Subcutaneous adipose tissue (tissue), 4 donors: ENCODE data around the gene PON3. TPM values are rescaled to one million over a fixed set of nuclear protein-coding genes. Genes with fewer than 3 reads are reported as not detected.

Source experiments
- total RNA-seq, 4 donors: library from RNA; depleted of rRNA; stranded (reverse); fragments of >200 nt; gene quantifications; one replicate each; pipeline ENCODE4 v1.1.0, GENCODE V29; 2016
- TF ChIP-seq, protein P1 (sequence below): fragments of 450-650 bp; IDR thresholded peaks from one replicate; pipeline ENCODE4 v1.5.1; 2016; ENCODE audit warnings: low read depth, mild to moderate bottlenecking, control low read depth, antibody characterized with exemption, moderate library complexity

PON3 gene
- total RNA-seq, 4 donors from 2014 or later = 2.5 to 6.0 (median 4.7) TPM

DNA sequence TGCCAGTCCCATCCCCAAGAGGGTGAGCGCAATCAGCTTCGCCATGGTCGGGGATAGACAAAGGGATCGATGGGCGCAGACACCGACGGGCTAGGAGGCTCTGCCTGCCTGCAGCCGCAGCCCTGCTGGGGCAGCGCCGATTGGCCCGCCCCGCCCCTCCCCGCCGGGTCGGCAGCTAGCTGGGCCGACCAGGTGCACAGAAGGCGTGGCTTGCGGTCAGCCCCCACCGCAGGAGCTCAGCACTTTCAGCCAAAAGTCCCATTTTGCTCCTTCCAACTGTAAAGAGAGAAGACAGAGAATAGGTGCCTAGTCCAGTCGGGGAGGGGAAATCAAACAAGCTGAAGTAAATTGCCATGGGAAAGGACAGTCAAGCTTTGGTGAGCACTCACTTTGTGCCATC is 71.7 kb downstream of the PON3 start, which contains the start of gene PON1:
PON1 (minus strand) TSS at position 102 of the 400 bp plus-strand sequence; CDS start at position 45, 57 bp downstream.
- TF ChIP-seq, protein P1, sequence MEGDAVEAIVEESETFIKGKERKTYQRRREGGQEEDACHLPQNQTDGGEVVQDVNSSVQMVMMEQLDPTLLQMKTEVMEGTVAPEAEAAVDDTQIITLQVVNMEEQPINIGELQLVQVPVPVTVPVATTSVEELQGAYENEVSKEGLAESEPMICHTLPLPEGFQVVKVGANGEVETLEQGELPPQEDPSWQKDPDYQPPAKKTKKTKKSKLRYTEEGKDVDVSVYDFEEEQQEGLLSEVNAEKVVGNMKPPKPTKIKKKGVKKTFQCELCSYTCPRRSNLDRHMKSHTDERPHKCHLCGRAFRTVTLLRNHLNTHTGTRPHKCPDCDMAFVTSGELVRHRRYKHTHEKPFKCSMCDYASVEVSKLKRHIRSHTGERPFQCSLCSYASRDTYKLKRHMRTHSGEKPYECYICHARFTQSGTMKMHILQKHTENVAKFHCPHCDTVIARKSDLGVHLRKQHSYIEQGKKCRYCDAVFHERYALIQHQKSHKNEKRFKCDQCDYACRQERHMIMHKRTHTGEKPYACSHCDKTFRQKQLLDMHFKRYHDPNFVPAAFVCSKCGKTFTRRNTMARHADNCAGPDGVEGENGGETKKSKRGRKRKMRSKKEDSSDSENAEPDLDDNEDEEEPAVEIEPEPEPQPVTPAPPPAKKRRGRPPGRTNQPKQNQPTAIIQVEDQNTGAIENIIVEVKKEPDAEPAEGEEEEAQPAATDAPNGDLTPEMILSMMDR = no peak

DNA sequence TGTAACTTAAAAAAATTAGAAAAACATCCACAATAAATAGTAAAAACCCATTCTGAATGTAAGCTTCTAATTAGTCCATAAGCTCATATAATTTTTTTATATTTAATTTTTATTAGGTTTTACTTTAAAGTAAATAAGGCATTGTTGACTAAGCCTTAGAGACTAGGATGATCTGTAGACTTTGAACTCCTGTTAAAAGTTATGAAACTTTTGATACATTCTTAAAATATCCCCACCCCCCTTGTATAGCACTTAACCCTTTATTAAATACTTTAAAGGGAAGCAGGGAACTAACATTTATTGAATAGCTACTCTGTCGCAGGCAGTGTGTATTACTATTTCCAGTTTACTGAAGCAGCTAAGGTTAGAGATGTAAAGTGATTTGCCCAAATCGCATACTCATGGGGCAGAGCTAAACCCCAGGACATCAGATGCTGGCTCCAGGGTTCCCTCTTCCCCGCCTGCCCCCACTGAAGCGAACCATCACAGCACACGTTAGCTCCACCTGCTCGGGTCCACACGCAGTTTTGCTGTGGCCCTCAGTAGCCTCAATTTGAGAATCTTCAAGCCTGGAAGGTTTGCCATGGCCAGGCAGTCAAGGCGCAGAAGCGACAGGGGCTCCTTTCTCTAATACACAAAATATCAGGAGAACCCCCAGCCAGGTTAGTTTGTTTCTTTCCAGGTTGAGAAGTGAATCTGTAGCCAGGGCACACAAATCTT is 72.6 kb downstream of the PON3 start:
- TF ChIP-seq, protein P1 = no peak

DNA sequence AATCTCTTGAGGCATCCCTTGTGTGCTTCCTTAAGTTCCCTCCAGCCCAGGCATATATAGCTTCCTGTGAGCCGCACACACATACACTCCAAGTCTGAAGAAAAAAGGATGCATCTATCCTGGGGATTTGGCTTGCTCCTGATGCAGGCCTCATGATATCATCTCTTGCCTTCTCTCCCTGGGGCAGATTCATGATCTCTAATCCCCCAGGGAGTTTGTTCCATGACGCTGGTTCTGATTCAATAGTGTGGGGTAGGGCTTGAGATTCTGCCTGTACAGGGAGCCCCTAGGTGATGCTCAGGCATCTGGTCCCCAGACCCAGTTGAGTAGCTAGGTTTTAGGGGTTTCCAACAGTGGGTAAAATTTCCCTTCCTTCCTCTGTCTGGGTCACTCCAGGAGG is 73.3 kb downstream of the PON3 start:
- TF ChIP-seq, protein P1 = no peak

DNA sequence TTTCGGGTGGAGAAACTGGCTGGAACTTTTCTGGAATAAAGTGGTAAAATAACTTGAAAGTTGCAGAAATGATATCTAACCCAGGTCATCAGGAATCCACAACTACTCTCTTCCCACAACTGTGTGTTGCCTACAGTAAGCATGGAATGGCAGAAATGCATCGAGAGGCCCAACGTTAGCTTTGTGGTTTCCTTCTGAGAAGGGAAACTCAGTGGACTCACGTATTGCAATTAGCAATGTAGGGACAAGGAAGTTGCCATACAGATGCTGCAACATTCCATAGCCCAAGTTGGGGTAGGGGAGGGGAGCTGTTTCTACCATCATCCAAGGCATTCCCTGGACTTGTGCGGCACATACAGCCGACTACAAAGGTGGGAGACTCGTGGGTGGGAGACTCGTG is 73.8 kb downstream of the PON3 start:
- TF ChIP-seq, protein P1 = no peak

DNA sequence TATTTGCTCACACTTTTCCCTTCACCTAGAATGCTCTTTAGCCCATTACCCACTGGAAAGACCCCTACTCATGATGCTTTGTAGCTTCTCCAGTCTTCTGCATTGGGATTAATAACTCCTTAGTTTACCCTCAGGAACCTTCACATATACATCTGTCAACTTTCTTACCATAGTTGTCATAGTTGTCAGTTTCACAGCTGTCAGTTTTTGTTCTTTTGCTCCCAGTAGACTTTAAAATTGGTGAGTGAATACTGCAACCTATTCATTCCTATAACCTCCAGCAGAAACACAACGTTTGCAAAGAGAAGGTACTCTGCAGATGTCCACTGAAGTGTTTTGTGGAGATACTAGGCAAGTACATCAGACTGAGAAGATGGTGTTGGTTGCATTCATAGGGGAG is 74.5 kb downstream of the PON3 start:
- TF ChIP-seq, protein P1 = no peak

DNA sequence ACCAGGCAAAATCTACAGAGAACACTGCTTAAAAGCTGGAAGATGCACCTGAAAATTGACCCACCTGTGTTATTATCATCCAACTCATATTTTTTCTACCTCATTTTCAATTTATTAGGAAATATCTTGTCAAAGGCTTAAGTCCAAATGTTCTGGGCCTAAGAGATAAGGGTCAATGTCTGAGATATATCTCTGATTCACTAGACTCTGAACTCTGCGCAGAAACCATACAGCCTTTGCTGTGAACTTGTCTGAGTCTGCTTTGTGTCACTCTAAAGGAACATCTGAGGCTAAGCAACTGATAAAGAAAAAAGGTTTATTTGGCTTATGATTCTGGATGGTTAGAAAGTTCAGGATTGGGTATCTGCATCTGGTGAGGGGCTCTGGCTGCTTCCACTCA is 75.5 kb downstream of the PON3 start:
- TF ChIP-seq, protein P1 = no peak

DNA sequence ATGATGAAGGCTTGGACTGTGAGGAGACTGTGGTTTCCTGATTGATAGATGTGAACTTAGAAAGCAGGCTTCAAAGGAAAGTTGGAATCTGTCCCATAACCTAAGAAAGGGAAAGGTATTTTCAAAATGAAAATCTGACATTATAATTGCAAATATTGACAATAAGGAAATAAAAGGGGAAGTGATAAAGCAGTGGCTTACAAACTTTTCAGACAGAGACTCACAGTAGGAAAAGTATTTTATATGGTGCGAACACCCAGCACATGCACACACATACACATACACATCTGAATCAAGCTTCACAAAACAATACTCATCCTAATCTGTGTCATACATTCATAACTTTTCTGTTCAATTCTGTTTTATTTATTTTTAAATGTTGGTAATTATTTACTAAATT is 76.6 kb downstream of the PON3 start:
- TF ChIP-seq, protein P1 = no peak
